SU-DHL-6 (cell line): ENCODE results near the gene LRRC18.

Source experiments
- H2AFZ ChIP-seq: fragments of 200-600 bp; sonication (generic); 2 replicates; pipeline ENCODE4 v1.6.1; 2014; ENCODE audit warnings: low read depth, mild to moderate bottlenecking, moderate library complexity, mixed read lengths, antibody characterized with exemption, low read length; ENCODE audit not compliant: severe bottlenecking
- H3F3A ChIP-seq: fragments of 200-600 bp; shearing (Covaris generic); 2 replicates; pipeline ENCODE4 v1.6.0; 2016; ENCODE audit warnings: antibody characterized with exemption, mild to moderate bottlenecking; ENCODE audit not compliant: insufficient read depth
- H3K27ac ChIP-seq: fragments of 200-600 bp; sonication (generic); 2 replicates; pipeline ENCODE4 v1.5.1; 2016; ENCODE audit warnings: low read depth, mild to moderate bottlenecking, low read length, moderate library complexity, mixed read lengths
- H3K27me3 ChIP-seq: fragments of 200-600 bp; sonication (generic), shearing (Covaris generic); 2 replicates; pipeline ENCODE4 v1.6.0; 2014; ENCODE audit warnings: mild to moderate bottlenecking, low read length
- H3K36me3 ChIP-seq: fragments of 200-600 bp; sonication (generic); 2 replicates; pipeline ENCODE4 v1.6.1; 2014; ENCODE audit warnings: mild to moderate bottlenecking, low read length, mixed read lengths
- H3K4me2 ChIP-seq: fragments of 300-600, 200-600 bp; shearing (Covaris generic), sonication (generic); 2 replicates; pipeline ENCODE4 v1.6.0; 2014; ENCODE audit warnings: low read length, low read depth, mild to moderate bottlenecking; ENCODE audit not compliant: poor library complexity, severe bottlenecking
- H3K4me3 ChIP-seq: fragments of 200-600 bp; sonication (generic); 2 replicates; pipeline ENCODE4 v1.5.1; 2014; ENCODE audit warnings: antibody characterized with exemption, low read length, mild to moderate bottlenecking, mixed read lengths; ENCODE audit not compliant: insufficient read depth, poor library complexity, severe bottlenecking
- H3K79me2 ChIP-seq: fragments of 200-600 bp; sonication (generic); 2 replicates; pipeline ENCODE4 v1.6.1; 2014; ENCODE audit warnings: mild to moderate bottlenecking, low read length, moderate library complexity; ENCODE audit not compliant: insufficient read depth
- H3K9ac ChIP-seq: fragments of 200-600 bp; sonication (generic); 2 replicates; pipeline ENCODE4 v1.7.0; 2014; ENCODE audit warnings: mild to moderate bottlenecking, low read length
- H3K9me2 ChIP-seq: fragments of 200-600 bp; sonication (generic); replicated peaks from 2 replicates; pipeline ENCODE4 v1.6.1; 2014; ENCODE audit warnings: low read length; ENCODE audit not compliant: insufficient read depth
- H3K9me3 ChIP-seq: fragments of 200-600 bp; sonication (generic); 2 replicates; pipeline ENCODE4 v1.6.1; 2014; ENCODE audit warnings: low read length, mixed read lengths; ENCODE audit not compliant: insufficient read depth
- H4K20me1 ChIP-seq: fragments of 200-600 bp; sonication (generic); 2 replicates; pipeline ENCODE4 v1.6.1; 2014; ENCODE audit warnings: low read depth, mild to moderate bottlenecking, antibody characterized with exemption, low read length, moderate library complexity, mixed read lengths
- EZH2phosphoT487 ChIP-seq: fragments of 200-600 bp; sonication (generic), shearing (Covaris generic); conservative IDR thresholded peaks from 2 replicates; pipeline ENCODE4 v1.6.1; 2018; ENCODE audit warnings: mild to moderate bottlenecking, antibody characterized with exemption, low read length, moderate library complexity, mixed read lengths
- TF ChIP-seq, protein P1 (sequence below): fragments of 200-600 bp; sonication (generic); IDR thresholded peaks from one replicate; pipeline ENCODE4 v1.5.1; 2017; ENCODE audit warnings: antibody characterized with exemption, mild to moderate bottlenecking, low read length, moderate library complexity; ENCODE audit not compliant: insufficient read depth, poor library complexity, severe bottlenecking

The LRRC18 gene

DNA sequence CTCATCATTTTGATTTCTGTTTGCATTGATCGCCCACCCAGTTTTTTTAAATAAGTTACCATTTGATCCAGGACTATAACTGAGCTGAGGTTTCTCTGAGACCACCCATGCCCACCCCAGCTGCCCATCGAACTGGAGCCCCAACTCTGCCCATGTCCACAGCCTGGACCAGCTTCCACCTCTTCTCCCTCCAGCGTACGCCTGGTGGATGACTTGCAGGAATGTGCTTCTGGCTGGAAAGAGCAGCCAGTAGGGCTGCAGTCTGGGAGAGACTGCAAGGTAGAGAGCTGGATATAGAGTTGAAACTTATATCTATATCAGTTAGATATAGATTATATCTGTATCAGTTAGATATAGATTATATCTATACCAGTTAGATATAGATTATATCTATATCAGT is 25.8 kb upstream of the LRRC18 start:
- Histone ChIP-seq H3K4me2 (no peak overlapping the region), H4K20me1 (no peaks in the 10 kb centered on the region), H3K27ac (no peak overlapping the region), H3F3A (no peaks in the 10 kb centered on the region), H3K27me3 (no peaks in the 10 kb centered on the region), H3K9me3 (no peaks in the 10 kb centered on the region), H3K9ac (no peak overlapping the region), H3K4me3 (no peak overlapping the region), H2AFZ (no peak overlapping the region), H3K36me3 (no peaks in the 10 kb centered on the region), H3K9me2 (no peaks in the 10 kb centered on the region), H3K79me2 (no peaks in the 10 kb centered on the region)
- no peak for TF ChIP-seq EZH2phosphoT487
- TF ChIP-seq, protein P1, sequence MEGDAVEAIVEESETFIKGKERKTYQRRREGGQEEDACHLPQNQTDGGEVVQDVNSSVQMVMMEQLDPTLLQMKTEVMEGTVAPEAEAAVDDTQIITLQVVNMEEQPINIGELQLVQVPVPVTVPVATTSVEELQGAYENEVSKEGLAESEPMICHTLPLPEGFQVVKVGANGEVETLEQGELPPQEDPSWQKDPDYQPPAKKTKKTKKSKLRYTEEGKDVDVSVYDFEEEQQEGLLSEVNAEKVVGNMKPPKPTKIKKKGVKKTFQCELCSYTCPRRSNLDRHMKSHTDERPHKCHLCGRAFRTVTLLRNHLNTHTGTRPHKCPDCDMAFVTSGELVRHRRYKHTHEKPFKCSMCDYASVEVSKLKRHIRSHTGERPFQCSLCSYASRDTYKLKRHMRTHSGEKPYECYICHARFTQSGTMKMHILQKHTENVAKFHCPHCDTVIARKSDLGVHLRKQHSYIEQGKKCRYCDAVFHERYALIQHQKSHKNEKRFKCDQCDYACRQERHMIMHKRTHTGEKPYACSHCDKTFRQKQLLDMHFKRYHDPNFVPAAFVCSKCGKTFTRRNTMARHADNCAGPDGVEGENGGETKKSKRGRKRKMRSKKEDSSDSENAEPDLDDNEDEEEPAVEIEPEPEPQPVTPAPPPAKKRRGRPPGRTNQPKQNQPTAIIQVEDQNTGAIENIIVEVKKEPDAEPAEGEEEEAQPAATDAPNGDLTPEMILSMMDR: no peak

DNA sequence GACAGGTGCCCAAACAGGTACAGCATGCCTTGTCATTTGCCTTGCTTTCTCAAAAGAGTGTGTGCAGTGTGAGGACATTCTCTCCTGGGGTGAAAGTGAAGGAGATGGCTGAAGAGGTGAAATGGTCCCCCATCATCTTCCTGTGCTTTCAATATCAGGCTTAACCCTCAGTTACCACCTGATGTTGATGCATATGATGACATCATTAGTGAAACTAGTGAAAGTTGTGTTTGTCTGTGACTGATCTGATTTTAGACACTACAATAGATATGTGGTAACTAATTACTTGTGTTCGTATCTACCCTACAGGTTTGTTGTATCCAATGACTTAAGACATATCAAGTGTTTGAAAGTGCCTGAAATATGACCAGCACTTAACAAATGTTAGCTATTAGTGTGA is 24.4 kb upstream of the LRRC18 start:
- no peak overlapping the region for H3K4me3 ChIP-seq
- no peaks in the 10 kb centered on the region for H3K79me2 ChIP-seq
- H3K9me2 ChIP-seq: no peaks in the 10 kb centered on the region
- H3K27me3 ChIP-seq: no peaks in the 10 kb centered on the region
- no peak overlapping the region for H3K27ac ChIP-seq
- no peaks in the 10 kb centered on the region for H3K9me3 ChIP-seq
- H3K36me3 ChIP-seq: no peaks in the 10 kb centered on the region
- no peak overlapping the region for H3K9ac ChIP-seq
- no peak overlapping the region for H3K4me2 ChIP-seq
- TF ChIP-seq, protein P1: no peak
- TF ChIP-seq EZH2phosphoT487: no peak
- H2AFZ ChIP-seq: no peak overlapping the region
- H3F3A ChIP-seq: no peaks in the 10 kb centered on the region
- no peaks in the 10 kb centered on the region for H4K20me1 ChIP-seq

DNA sequence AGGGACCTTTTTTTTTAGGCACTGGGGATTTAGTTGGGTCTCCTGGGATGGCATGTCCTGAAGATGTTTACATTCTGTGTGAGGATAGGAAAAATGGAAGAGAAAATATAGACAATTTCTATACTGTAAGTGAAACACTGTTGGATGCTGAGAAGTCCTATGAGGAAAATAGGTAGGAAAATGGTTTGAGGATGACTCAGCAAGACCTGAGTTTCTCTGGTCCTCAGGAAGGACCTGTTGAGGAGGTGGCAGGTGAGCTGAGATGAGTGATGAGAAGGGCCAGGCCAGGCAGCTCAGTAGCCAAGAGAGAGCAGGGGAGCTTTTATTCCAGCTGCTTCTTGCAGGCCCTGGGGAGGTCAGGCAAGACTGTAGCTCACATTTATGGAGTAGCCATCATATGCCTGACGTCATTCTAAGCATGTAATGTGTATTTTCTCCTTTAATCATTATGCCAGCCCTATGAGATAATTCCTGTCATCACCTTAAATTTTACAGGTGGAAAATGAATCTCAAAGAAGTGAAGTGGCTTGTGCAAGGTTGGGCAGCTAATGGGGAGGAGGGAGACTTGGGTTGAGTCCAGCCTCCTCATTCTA is 19.1 kb upstream of the LRRC18 start:
- Histone ChIP-seq H3K36me3 (no peaks in the 10 kb centered on the region), H3K9ac (no peak overlapping the region), H3K9me2 (no peaks in the 10 kb centered on the region), H3F3A (no peaks in the 10 kb centered on the region), H3K79me2 (no peaks in the 10 kb centered on the region), H3K4me3 (no peak overlapping the region), H4K20me1 (no peaks in the 10 kb centered on the region), H3K27ac (no peak overlapping the region), H2AFZ (no peak overlapping the region), H3K27me3 (no peaks in the 10 kb centered on the region), H3K4me2 (no peak overlapping the region), H3K9me3 (no peaks in the 10 kb centered on the region)
- no peak for TF ChIP-seq EZH2phosphoT487
- TF ChIP-seq, protein P1: no peak
